HG03066 (cell line): ENCODE measurements around the gene TCF7L2.

Source experiments
- ATAC-seq: cut with Tn5 transposase; IDR thresholded peaks from one replicate; pipeline ENCODE4 v1.9.1; 2021; ENCODE audit warnings: low read depth; ENCODE audit not compliant: unreplicated experiment

Gene TCF7L2

DNA sequence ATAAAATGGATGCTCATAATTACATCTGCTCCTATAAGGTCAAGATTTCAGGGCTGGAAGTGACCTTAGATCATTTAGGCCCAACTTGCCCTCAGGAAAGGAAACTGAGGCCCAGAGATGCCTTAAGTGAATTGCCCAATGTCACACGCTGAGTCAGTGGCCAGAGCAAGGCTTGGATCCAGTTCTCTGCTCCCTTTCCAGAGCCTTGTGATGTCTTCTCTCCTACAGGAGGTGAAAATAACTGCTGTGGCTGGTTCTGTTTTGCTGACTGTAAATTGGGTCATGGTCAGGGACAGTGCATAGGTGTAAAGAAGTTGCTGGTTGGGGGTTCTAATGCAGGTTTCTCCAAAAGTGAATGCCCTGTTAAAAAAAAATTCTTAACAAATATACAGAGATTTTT, 91.3 kb downstream of the TCF7L2 start:
- no peak for ATAC-seq

DNA sequence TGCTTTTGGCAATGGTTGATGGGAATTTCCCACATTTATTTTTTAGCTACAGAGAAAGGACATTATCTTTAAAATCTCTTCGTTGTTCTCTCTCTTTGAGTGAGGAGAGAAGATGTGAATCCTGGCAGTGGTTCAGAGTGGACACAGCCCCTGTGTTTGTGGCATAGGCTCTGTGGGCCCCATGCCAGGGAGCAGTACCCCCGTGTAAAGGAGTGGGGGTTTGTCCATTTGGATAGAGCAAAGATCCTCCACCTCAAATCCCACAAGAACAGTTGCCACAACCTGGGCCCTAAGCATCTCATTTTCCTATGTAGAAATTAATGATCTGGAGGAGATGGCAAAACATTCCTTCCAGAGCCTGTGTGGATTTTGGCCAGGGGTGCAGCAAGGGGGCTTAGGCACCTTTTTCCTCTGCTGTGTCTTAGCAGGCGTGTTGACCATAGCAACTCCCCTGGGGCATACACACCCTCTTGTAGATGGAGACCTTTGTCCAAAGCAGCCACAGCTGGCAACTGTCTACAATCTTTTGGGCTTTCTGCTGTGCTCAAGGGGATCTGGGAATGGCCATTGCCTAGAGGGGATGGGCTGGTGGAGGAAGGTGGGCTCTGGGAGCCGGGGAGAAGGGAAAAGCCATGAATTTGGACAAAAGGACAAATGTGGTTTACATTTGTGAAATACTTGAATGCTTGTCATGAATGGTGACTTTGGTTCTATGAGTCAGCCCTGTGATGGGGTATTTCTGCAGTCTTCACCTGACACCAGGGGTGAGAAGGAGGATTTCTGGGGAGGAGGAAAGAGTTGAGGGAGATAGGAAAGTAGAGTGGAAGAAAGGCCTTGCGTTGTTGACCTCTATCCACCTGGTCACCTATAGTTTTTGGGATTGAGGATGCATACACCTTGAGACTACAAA, 92.0 kb downstream of the TCF7L2 start:
- no peak for ATAC-seq

DNA sequence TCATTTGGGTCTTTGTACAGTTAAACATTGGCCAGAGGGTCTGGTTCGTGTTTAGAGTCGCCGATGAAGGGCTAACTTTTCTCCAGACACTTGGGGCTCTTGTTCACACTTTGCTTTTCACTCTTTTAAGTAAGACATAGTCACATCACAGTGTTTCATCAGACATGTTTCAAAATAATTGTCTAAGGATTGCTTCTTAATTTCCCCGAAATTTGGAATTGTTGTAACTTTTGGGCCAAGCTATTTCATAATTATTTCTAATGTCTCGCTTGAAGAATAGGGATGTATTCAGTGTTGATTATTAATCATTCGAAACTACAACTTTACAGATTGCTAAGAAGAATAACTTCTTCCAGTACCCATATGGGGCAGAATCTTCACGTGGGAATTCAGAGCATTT, 92.8 kb downstream of the TCF7L2 start:
- ATAC-seq, result no peak

DNA sequence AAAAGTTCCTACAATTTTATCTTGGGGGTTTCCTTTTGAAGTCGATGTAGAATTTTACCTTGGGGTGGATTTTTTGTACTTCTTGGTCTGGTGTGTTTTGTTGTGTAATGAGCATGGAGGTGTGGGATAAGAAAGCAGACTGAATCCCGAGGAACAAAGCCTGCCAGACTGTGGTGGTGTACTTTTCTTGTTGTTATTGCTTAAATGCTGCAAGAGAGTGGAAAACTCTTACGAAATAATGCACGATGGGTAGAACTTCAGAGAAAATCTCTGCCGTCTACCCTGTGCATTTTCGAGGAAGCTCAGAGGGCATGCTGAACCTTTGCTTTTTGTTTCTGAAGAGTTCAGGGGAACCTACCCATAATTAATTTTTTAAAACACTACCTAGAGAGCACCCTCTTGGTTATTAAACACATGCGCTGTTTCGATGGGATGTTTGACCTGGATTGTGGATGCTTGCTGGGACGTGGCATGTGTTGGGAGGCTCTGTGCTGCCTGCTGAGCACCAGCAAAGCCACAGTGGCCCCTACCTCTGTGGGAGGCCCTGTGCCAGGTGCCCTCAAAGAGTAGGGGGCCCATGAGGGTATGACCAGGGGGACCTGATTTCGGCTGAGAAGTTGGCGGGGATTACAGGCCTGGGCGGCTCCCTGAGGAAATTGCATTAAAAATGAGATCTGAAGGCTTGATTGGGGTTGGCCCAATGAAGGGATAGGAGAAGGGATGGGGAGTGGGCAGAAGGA, 94.1 kb downstream of the TCF7L2 start:
- ATAC-seq, result no peak

DNA sequence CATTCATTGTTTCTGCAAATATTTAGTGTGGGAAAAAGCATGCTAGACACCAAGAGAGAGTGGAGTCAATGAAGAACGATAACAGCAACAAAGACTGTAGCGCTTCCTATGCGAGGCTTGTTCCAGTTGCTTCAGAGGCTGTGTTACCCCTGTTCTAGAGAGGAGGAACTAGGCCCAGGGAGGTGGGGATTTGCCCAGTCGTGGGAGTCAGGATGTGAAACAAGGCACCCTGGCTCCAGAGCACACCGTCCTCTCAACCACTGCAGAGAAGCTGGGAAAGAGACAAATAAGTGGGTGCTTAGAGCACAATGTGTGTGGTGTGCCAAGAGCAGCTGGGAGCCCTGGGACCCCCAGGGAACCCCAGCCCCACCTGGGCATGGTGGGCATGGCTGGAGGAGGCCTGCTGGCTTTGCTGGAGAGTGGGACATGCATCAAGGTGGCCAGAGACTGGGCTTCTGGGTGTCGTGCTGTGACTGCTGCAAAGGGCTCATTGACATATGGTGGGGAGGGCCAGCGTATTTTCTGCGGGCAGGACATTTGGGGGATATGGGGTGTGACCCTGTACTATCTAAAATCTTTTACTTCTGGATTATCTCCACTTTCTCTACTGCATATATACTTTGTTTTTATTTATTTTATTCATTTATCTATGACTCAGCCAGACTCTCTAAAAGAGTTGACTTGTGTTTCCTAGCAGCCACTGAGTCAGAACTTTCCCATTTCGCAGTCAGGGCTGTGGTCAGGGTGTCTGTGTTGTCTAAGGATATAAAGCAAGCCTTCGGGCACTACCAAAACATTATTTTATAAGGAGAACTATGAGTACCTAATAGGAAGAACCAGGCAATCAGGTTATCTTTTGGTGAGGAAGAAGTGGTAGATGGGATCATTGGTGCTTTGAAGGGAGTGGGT, 95.4 kb downstream of the TCF7L2 start:
- no peak for ATAC-seq

DNA sequence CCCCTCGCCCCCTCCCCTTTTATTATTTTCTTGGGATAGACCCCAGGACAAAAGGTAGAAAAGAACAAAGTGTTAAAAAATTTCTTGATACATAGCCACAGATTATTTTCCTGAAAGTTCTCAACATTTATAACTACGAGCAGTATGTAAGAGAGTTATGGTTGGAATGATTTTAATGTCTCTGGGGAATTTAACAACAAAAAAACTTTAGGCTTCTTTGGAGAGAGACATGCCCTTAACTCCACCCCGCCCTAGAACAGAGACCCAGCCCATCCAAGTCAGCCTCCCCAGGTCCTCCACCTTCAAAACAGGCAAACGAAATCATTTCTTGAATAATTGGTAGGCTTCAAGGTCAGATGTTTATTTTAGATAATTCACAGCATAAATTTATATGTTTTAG, 97.1 kb downstream of the TCF7L2 start:
- no peak for ATAC-seq

DNA sequence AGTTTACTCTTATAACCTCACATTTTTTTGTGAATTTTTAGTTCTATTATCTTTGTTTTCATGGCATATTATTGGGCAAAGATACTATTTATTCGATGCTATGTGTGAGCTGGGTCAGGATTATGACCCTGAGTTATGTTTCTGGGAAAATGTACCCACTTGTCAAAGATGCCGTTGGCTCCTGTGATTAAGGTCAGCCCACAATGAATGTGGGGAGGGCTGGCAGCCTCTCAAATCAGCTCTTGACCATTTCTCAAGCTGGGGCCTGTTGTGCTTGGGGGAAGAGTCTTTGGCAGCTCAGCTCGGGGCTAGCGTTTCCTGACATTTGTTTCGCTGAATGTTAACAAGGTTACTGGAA, 97.5 kb downstream of the TCF7L2 start:
- ATAC-seq, result no peak

DNA sequence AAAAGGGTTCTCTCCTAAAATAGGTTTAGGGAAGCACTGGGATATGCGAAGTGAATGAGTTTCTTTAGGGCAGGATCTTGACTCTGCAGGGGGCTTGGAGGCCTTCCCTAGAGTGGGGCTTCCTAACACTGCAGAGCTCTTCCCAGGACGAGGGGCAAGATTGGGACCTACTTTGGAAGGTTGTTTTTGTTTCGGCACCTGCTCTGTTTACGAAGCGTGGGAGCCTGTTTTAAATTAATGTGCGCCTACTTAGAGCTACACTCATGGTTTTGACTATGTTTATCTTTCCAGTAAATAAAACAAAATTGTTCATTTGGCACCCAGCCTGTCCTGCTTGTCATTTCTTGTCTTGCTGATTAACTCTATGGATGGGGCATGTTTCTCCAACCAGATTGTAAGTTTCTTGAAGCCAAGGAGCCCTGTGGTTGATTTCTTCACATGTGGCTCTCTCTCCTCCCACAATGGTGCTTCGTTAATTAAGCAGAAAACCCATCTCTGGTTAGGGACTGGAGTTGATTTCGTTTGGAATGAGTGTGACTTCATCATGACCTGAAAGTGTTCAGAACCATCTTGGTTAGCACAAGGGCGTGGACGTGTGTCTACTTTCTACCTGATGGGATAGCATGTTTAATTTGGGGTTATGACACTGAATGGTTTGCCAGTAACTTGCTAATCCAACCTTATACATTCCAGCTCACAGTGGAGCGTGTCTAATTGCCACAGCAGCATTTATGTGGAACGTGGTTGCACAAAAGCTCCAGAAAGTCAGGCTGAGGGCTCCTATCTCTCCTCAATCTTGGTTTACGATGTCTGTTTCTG, 98.1 kb downstream of the TCF7L2 start:
- no peak for ATAC-seq

DNA sequence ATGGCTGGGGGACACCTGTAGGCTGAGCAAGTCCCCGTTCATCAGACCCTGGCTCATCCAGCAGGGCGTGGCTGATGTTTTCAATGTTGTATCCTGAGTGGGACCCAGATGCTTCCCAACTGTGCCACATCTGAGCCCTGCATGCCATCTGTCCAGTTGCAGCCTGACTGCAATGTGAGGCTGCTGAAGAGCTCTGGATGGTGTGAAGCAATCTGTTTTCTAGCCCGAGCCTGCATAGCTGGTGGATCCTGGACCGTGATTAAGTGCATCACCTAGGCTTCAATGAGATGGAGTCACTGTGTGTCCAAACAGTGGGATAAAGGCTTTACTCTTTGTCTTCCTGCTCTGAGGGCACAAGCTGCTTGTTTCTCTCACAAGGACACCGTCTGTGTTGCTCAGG, 99.8 kb downstream of the TCF7L2 start:
- no peak for ATAC-seq

DNA sequence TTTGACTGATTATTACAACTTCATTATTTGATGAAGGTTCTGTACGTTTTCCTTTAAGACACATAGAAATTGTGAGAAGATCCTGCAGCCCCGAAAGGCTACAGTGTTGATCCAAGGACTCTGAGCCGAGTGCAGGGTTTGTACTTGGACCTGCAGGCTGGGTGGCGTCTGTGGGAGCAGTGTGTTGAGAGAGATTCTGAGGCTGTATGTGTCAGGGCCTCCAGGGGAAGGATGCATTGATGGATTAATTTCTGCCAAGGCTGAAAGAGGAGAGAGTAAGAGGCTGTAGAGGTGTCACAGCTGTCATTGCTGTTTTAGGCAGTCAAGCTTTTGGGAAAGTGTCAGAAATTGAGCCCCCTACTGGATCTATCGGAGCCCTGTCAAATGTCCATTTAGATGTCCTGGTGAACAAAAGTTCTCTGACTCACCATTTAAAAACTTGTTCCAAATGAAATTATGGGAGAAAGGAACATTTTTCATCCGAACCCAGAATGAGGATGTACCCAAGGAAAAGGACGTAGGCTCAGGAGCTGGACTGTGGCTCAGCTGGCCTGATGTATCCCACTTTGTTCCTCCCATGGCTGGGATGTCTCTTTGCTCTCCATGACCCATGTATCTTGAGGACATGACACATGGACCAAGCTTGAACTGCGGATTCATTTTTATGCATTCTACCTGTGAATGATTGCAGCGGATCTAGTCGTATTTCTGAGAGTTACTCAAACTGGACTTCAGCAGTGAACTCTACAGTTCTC, 102.2 kb downstream of the TCF7L2 start:
- ATAC-seq, result no peak

DNA sequence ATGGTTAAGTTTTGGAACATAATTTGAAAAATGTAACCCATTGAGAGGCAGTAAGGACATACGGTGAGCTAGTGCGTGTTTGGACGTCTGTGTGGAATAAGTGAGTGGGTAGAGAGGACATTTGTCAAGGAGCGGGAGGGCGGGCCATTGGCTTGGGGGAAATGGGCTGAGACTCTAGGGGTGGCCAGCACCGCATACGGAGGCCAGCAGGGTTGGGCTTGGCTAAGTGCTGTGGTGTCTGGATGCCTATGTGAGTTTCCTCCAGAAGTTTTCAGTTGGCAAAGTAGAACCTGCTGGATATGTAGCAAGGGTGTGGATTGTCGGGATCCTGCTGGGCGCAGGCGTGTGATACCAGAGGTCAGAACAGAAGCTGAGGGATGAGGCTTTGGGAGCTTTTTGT, 103.0 kb downstream of the TCF7L2 start:
- no peak for ATAC-seq

DNA sequence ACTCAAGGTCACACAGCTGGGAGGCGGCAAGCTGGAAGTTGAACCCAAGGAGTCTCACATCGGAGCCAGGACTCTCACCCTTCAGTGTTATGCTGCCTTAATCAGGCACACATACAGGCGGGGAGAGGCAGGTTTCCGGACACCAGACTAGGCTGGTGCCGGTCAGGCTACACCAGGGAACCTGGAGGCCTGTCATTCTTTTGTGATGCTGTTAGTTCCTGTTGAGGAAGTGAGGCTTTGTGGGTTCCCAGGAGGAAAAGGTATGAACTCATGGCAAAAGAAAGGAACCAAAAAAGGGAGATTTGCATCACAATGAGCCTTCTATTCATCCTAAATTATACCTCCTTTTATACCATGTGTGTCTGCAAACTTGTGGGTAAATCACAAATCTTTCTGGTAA, 103.8 kb downstream of the TCF7L2 start:
- no peak for ATAC-seq

DNA sequence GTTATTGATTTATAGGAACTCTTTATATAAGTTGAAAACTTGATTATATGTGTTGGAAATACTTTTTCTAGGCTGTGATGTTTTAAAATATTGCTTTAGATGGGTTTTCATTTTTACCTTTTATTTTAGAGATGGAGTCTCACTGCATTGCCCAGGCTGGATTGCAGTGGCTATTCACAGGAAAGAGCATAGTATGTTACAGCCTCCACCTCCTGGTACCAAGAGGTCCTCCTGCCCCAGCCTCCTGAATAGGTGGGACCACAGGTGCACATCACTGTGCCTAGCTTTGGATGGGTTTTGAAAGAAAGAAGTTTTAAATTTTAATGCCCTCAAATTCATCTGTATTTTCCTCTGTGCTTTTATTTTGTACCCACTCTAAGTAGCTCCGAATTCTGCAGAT, 105.4 kb downstream of the TCF7L2 start:
- ATAC-seq, result no peak

DNA sequence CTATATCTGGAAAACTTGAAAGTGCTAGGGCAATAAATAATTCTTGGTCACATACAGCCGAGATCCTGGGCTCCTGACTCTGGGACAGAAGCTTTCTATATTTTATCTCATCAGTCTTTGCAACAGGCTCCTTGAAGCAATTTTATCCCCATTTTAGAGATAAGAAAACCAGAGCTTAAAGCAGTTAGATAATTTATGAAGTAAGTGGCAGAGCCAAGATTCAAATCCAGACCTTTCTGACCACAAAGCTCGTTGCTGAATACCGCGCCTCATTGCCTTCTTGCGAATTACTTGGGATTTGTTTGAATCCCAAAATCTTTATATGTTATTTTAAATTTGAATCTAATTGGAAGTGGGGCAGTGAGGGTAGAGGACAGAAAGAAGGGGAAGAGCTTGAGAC, 106.0 kb downstream of the TCF7L2 start:
- no peak for ATAC-seq

DNA sequence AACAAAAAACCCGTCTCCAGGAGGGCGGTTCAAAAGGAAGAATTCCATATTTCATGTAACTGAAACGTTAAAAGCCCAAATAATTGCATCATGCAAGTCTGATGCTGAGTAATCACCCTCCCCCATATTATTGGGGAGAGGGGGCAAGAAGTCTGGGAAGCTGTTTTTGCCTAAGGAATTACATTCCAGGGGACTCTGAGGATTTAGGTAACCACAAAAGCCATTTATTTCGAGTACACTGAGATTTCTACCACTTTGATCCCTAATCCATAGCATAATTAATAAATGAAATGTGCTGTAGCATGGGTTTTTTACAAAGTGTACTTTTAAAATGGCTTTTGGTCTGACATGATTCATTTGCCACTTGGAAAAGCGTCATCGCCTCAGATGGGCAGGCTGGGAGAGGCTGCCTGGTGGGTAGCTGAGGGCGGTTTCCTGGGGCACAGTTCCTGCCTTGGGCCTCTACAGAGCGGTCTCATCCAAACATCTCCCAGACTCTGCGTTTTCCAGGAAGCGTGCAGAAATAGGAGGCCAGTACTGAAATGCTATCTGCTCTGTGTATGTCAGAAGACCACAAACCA, 106.5 kb downstream of the TCF7L2 start:
- no peak for ATAC-seq

DNA sequence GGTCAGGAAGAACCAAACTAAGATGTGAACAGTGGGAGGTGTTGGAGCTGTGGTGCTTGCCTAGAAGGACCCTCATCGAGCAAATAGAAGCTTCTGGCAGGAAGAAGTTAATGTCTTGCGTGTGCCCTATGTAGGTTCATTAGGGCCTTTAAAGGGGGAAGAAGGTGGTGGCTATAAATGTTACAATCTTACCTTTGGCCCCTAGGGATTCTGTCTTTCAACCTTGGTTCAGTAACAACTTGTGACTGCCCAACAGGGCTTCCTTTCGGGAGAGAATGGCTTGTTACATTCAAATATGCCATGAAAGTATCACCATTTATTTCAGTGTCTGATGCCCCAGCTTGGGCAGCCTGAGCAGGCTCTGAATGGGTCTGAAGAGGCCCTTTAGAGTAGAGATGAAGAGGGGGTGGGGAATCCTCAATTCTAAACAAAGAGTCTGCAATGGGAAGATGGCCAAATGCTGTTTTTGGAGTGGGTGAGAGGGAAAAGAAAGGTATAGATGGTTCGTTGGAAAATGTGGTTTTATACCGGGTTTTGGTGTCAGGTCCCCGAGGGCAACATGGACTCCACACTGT, 108.0 kb downstream of the TCF7L2 start:
- ATAC-seq, result no peak

DNA sequence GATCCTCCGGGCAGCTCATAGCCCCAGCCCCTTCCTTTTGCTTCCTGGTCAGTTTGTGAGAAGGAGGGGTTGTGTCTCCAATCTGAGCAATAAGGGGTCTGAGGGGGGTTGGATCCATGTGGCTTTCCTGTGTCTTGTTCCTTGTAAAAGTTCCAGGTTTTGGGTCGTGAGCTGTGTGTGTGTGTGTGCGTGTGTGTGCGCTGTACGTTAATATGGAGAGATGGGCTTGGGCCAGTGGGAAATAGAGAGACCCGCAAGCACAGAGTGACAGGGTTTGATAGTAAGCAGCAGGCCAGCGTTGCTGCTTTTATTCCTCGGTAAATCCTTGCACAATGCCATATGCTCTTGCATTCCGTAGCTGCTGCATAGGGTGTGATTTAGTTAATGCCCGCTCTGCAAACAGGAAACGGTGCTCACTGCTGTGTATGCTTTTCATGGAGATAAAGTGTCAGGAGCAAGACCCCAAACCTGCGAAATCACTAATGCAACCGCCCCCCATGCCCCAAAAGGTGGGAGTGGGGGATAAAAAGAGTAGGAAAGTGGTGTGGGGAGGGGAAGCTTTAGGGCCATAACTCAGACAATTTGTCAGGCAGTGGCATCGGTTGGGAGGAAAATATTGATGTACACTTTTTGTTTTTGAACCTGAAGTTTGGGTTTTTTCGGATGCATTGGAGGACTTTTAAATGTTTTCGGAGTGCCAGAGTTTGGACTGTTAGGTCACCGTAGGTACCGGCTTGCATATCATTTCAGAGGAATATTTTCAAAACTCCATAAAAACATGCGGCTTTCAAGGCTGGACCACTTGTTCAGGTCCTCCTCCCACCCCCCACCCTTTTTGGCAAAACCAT, 108.7 kb downstream of the TCF7L2 start:
- no peak for ATAC-seq

DNA sequence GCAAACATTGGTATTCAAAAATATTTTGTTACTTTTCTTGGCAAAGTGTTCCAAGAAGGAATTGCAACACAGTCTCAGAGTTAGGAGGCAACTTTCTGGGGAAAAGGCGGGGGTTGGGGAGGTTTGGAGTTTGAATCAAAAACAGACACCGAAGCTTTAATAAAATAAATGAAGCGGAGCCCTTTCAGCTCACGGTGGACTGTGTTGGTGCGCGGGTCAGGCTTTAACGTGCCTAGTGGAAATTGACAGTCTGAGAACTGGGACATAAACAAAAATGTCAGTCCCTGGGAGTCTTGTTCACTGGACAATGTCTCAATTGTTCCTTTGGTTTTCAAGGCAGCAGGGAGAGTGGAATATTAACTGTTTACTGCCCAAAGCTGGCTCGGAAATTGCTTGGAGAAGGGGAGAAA, 109.3 kb downstream of the TCF7L2 start:
- no peak for ATAC-seq
